Spleen (tissue), 7 donors: Measurements from ENCODE around the gene DUSP22.

Source experiments
- POLR2A ChIP-seq, 3 donors: fragments of 450-650 bp; IDR thresholded peaks; one replicate each; pipeline ENCODE4 v1.5.1; 2017; ENCODE audit warnings: antibody characterized with exemption in 3 of 3, mild to moderate bottlenecking in 1 of 3
- POLR2AphosphoS5 ChIP-seq, 3 donors: sonication (generic); formaldehyde crosslinking; IDR thresholded peaks; one replicate each; pipeline ENCODE4 v1.5.1; 2017; ENCODE audit warnings: antibody characterized with exemption in 3 of 3
- TF ChIP-seq, protein P1 (sequence below), 11 experiments: fragments of 200-600 bp in 7 of 11; fragments of 450-650 bp in 4 of 11; sonication (generic) in 4 of 11; IDR thresholded peaks in 8 of 11; conservative IDR thresholded peaks in 3 of 11; 1 replicate in 7 of 11; 2 replicates in 4 of 11; pipeline versions ENCODE4 v1.4.0 to v1.8.0; 2016 to 2021; ENCODE audit warnings: antibody characterized with exemption in 11 of 11, inconsistent platforms in 4 of 11, mild to moderate bottlenecking in 1 of 11
- donor health status: DM: no; HTN: no; CAD: no; lungs with moderate emphysema.
- donor health status: DM: no; HTN: no; CAD: no.
- donor health status: DM: no; HTN: no; CAD: no.

DNA sequence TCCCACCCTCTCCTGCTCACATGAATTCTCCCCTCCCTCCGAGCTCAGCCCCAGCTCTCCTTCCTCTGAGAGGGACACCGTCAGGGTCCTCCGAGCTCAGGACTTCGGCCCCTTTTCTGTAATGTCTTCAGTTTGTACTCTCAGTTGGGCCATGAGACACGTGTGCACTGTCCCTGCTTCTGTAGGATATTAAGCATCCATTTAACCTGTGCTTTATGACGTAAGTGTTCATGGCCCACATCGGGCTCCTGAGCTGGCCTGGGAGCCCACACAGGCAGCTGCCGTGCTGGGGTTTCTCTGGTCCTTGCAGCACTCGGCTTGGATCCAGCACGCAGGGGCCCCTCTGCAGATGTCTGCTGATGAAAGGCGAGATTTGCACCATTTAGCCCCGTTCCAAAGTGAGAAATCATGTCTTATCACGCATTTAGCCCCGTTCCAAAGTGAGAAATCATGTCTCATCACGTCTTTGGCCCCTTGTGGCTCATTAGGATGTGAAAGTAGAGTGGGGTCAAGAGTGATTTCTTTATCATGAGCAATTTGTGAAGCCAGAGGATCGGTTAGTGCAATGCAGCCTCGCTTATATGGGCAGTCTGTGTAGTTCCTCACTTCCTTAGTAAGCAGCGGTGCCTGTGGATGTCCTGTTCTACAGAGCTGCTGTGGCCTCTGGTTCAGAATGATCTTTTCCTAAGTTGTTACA, 25.3 kb downstream of the DUSP22 start:
- TF ChIP-seq POLR2A (IDR thresholded peaks at IDR 0.05): no peak
- TF ChIP-seq, protein P1, sequence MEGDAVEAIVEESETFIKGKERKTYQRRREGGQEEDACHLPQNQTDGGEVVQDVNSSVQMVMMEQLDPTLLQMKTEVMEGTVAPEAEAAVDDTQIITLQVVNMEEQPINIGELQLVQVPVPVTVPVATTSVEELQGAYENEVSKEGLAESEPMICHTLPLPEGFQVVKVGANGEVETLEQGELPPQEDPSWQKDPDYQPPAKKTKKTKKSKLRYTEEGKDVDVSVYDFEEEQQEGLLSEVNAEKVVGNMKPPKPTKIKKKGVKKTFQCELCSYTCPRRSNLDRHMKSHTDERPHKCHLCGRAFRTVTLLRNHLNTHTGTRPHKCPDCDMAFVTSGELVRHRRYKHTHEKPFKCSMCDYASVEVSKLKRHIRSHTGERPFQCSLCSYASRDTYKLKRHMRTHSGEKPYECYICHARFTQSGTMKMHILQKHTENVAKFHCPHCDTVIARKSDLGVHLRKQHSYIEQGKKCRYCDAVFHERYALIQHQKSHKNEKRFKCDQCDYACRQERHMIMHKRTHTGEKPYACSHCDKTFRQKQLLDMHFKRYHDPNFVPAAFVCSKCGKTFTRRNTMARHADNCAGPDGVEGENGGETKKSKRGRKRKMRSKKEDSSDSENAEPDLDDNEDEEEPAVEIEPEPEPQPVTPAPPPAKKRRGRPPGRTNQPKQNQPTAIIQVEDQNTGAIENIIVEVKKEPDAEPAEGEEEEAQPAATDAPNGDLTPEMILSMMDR (IDR thresholded peaks at IDR 0.05 in 8 of 11, conservative IDR thresholded peaks at IDR 0.05 in 3 of 11): no peak
- no peak for TF ChIP-seq POLR2AphosphoS5 (IDR thresholded peaks at IDR 0.05)
